K562 (cell line): ENCODE data around the gene ZBTB46. TPM values are rescaled to one million over a fixed set of nuclear protein-coding genes. Genes with fewer than 3 reads are reported as not detected.

Experiments used
- ATAC-seq: fragments of 200-7000 bp; cut with Tn5 transposase; 3 replicates; pipeline ENCODE4 v1.9.1; 2020; ENCODE audit warnings: moderate library complexity
- BruUV-seq: library from RNA; stranded (reverse); fragments of 400-500 nt; replicated peaks from 2 replicates; lab custom pipeline; 2021; lab: Mats Ljungman, UMichigan
- CTCF ChIA-PET: fragments of 300-600 bp; formaldehyde crosslinking; extraction: SDS; loops from one replicate; lab custom pipeline; 2021; ENCODE audit warnings: low intra/inter-chr PET ratio; lab: Yijun Ruan, JAX
- POLR2A ChIA-PET: fragments of 300-600, 350-650 bp; sonication (Branson Sonifier 250); formaldehyde crosslinking; extraction: SDS; loops from one replicate; lab custom pipeline; 2021; ENCODE audit warnings: antibody characterized with exemption, inconsistent platforms; lab: Yijun Ruan, JAX
- DNase-seq, 4 experiments: peaks; one replicate each; pipeline versions ENCODE4 v3.0.0 to v3.0.0-alpha.2; 2011 to 2018; ENCODE audit warnings: low spot score in 3 of 4, mixed read lengths in 3 of 4; ENCODE audit errors: extremely low read depth in 1 of 4
- FAIRE-seq: peaks from 2 replicates; lab custom pipeline; 2011; peaks lifted over from hg19 to GRCh38; lab: Jason Lieb, UNC
- H2AFZ ChIP-seq: 2 replicates; pipeline ENCODE4 v1.6.0; 2011; ENCODE audit warnings: low read depth, low read length, control low read depth, inconsistent platforms
- H3K27ac ChIP-seq: fragments of 200-600 bp; 3 replicates; pipeline ENCODE4 v1.8.0; 2011; ENCODE audit warnings: low read depth, mild to moderate bottlenecking, control low read depth, inconsistent platforms, low read length, moderate library complexity, mixed read lengths; ENCODE audit errors: extremely low read depth
- H3K27me3 ChIP-seq, 2 experiments: fragments of 300-600 bp in 1 of 2; 2 replicates in 1 of 2; 3 replicates in 1 of 2; pipeline versions ENCODE4 v1.6.0 to v1.8.0; 2011; ENCODE audit warnings: inconsistent platforms in 2 of 2, low read length in 2 of 2, mild to moderate bottlenecking in 1 of 2, mixed read lengths in 1 of 2, moderate library complexity in 1 of 2; ENCODE audit not compliant: control insufficient read depth in 2 of 2, insufficient read depth in 2 of 2
- H3K36me3 ChIP-seq: fragments of 300-600 bp; 3 replicates; pipeline ENCODE4 v1.8.0; 2011; ENCODE audit warnings: mild to moderate bottlenecking, low read length, inconsistent platforms; ENCODE audit not compliant: control insufficient read depth, insufficient read depth
- H3K4me1 ChIP-seq, 2 experiments: fragments of 200-600 bp in 1 of 2; replicated peaks in 1 of 2; 2 replicates in 1 of 2; 3 replicates in 1 of 2; pipeline versions ENCODE4 v1.5.1 to v1.8.0; 2011; ENCODE audit warnings: inconsistent platforms in 2 of 2, low read length in 2 of 2, mild to moderate bottlenecking in 1 of 2, mixed read lengths in 1 of 2, moderate library complexity in 1 of 2; ENCODE audit not compliant: control insufficient read depth in 2 of 2, insufficient read depth in 2 of 2
- H3K4me2 ChIP-seq: 2 replicates; pipeline ENCODE4 v1.6.1; 2011; ENCODE audit warnings: low read length, control low read depth, inconsistent platforms, mixed read lengths; ENCODE audit not compliant: insufficient read depth
- H3K4me3 ChIP-seq: fragments of 200-600 bp; sonication (generic), shearing (Covaris generic); 2 replicates; pipeline ENCODE4 v1.5.1; 2016; ENCODE audit warnings: control low read depth, inconsistent platforms
- H3K79me2 ChIP-seq: fragments of 200-600 bp; 3 replicates; pipeline ENCODE4 v1.8.0; 2011; ENCODE audit warnings: low read length, inconsistent platforms; ENCODE audit not compliant: control insufficient read depth, insufficient read depth
- H3K9ac ChIP-seq, 2 experiments: 2 replicates each; pipeline versions ENCODE4 v1.6.0 to v1.6.1; 2011; ENCODE audit warnings: low read depth in 2 of 2, low read length in 2 of 2, control low read depth in 1 of 2, inconsistent platforms in 1 of 2, mild to moderate bottlenecking in 1 of 2, mixed read lengths in 1 of 2; ENCODE audit not compliant: insufficient read depth in 1 of 2
- H3K9me1 ChIP-seq: one replicate; pipeline ENCODE4 v1.6.0; 2011; ENCODE audit warnings: inconsistent platforms, mild to moderate bottlenecking, low read length, moderate library complexity; ENCODE audit not compliant: control insufficient read depth, insufficient read depth
- H3K9me3 ChIP-seq: replicated peaks from 2 replicates; pipeline ENCODE4 v1.5.1; 2011; ENCODE audit warnings: low read depth, low read length, inconsistent platforms; ENCODE audit not compliant: control insufficient read depth, insufficient read depth
- H4K20me1 ChIP-seq: replicated peaks from 2 replicates; pipeline ENCODE4 v1.6.1; 2011; ENCODE audit warnings: low read length, inconsistent platforms, mixed read lengths; ENCODE audit not compliant: control insufficient read depth, insufficient read depth
- CBFB ChIP-seq: sonication (generic); formaldehyde crosslinking; IDR thresholded peaks from 2 replicates; pipeline ENCODE4 v1.4.0; 2020; ENCODE audit warnings: mild to moderate bottlenecking, missing genetic modification reagents
- DACH1 ChIP-seq: fragments of 450-650 bp; IDR thresholded peaks from 2 replicates; pipeline ENCODE4 v1.6.1; 2018; ENCODE audit not compliant: partially characterized antibody
- EGR1 ChIP-seq: fragments of 450-650 bp; conservative IDR thresholded peaks from 2 replicates; pipeline ENCODE4 v1.6.1; 2017; ENCODE audit warnings: mild to moderate bottlenecking
- GTF2B ChIP-seq: IDR thresholded peaks from 2 replicates; pipeline ENCODE4 v1.6.1; 2011; ENCODE audit not compliant: insufficient read length; ENCODE audit errors: extremely low read depth
- ILK ChIP-seq: fragments of 450-650 bp; IDR thresholded peaks from 2 replicates; pipeline ENCODE4 v1.6.1; 2016; ENCODE audit warnings: missing genetic modification characterization, low read depth, mild to moderate bottlenecking, missing compliant biosample characterization, moderate library complexity, borderline replicate concordance
- KDM1A ChIP-seq, 2 experiments: fragments of 450-650 bp; IDR thresholded peaks; 2 replicates each; pipeline ENCODE4 v1.6.1; 2016; ENCODE audit warnings: mild to moderate bottlenecking in 2 of 2
- KLF16 ChIP-seq: IDR thresholded peaks from 2 replicates; pipeline ENCODE4 v1.6.1; 2016; ENCODE audit warnings: antibody characterized with exemption
- KLF6 ChIP-seq: fragments of 250-450 bp; sonication (Bioruptor Pico); IDR thresholded peaks from 2 replicates; pipeline ENCODE4 v1.4.0; 2020; ENCODE audit warnings: mild to moderate bottlenecking, moderate library complexity, borderline replicate concordance
- MCM2 ChIP-seq: fragments of 450-650 bp; IDR thresholded peaks from 2 replicates; pipeline ENCODE4 v1.6.1; 2017; ENCODE audit warnings: low read depth, mild to moderate bottlenecking
- OTX1 ChIP-seq: fragments of 450-650 bp; formaldehyde crosslinking; IDR thresholded peaks from 2 replicates; pipeline ENCODE4 v1.4.0; 2022; ENCODE audit warnings: mild to moderate bottlenecking
- PHF21A ChIP-seq: fragments of 450-650 bp; IDR thresholded peaks from 2 replicates; pipeline ENCODE4 v1.6.1; 2017; ENCODE audit warnings: low read depth, borderline replicate concordance
- PPARD ChIP-seq: fragments of 250-450 bp; sonication (Bioruptor Pico); IDR thresholded peaks from 2 replicates; pipeline ENCODE4 v1.8.0; 2022; ENCODE audit warnings: inconsistent platforms, mild to moderate bottlenecking, moderate library complexity
- RB1 ChIP-seq: fragments of 450-650 bp; IDR thresholded peaks from 2 replicates; pipeline ENCODE4 v1.6.1; 2017; ENCODE audit warnings: low read depth, mild to moderate bottlenecking
- TCF3 ChIP-seq: sonication (generic); formaldehyde crosslinking; IDR thresholded peaks from 2 replicates; pipeline ENCODE4 v1.4.0; 2020; ENCODE audit warnings: mild to moderate bottlenecking, missing genetic modification reagents
- ZNF121 ChIP-seq: sonication (generic); formaldehyde crosslinking; conservative IDR thresholded peaks from 2 replicates; pipeline ENCODE4 v1.8.0; 2022; ENCODE audit warnings: missing genetic modification reagents
- WGBS: fragments of 100-300 bp; shearing (Covaris generic); methylation state at CpG from one replicate; pipeline ENCODE4 v1.1.6; 2016; ENCODE audit warnings: low coverage, mixed read lengths; ENCODE audit not compliant: insufficient coverage; ENCODE audit errors: missing lambda C conversion rate; 5-methylcytosine and 5-hydroxymethylcytosine counted together
- in situ Hi-C: fragments of 300-500 bp; cut with MboI; formaldehyde crosslinking; loops from 4 replicates; pipeline ENCODE4 v1.15.0; 2018; ENCODE audit warnings: inconsistent platforms, mixed read lengths
- intact Hi-C: fragments of 100-400 bp; cut with micrococcal nuclease; formaldehyde crosslinking; loops from 2 replicates; pipeline ENCODE4 v1.14.2; 2022
- polyA plus RNA-seq, 8 experiments: library from polyadenylated mRNA; depleted of rRNA in 4 of 8; stranded (reverse) in 5 of 8; unstranded in 3 of 8; fragments of >200 nt; fragmentation: Nextera tagmentation in 2 of 8; fragmentation: Illumina TruSeq in 1 of 8; extraction: Ambion mirVana in 2 of 8; extraction: Trizol in 1 of 8; gene quantifications; 2 replicates each; pipeline versions ENCODE4 v1.2.1 to v1.2.3, GENCODE V29; 2011 to 2014; ENCODE audit warnings: inconsistent platforms in 1 of 8, missing spikeins in 1 of 8
- total RNA-seq, 7 experiments: library from RNA; depleted of rRNA in 6 of 7; stranded (reverse); fragments of >200 nt in 6 of 7; fragmentation: Illumina TruSeq in 2 of 7; extraction: Trizol in 2 of 7; gene quantifications; 2 replicates each; pipeline versions ENCODE4 v1.2.1 to v1.2.3, GENCODE V29; 2011 to 2021; ENCODE audit warnings: low replicate concordance in 1 of 7
- TF ChIP-seq, protein P1 (sequence below): fragments of 250-450 bp; sonication (Bioruptor Pico); IDR thresholded peaks from 2 replicates; pipeline ENCODE4 v1.5.0; 2021
- TF ChIP-seq, protein P2 (sequence below): IDR thresholded peaks from 3 replicates; pipeline ENCODE4 v1.6.1; 2011; ENCODE audit warnings: borderline replicate concordance, mild to moderate bottlenecking; ENCODE audit not compliant: insufficient read length, insufficient read depth

Gene ZBTB46
- total and polyA plus RNA-seq, 9 of the 15 experiments (the other 6 are each of a cell fraction or from before 2014, with no cell fraction given), result 0.29 to 4.1 (median 1.1) TPM

DNA sequence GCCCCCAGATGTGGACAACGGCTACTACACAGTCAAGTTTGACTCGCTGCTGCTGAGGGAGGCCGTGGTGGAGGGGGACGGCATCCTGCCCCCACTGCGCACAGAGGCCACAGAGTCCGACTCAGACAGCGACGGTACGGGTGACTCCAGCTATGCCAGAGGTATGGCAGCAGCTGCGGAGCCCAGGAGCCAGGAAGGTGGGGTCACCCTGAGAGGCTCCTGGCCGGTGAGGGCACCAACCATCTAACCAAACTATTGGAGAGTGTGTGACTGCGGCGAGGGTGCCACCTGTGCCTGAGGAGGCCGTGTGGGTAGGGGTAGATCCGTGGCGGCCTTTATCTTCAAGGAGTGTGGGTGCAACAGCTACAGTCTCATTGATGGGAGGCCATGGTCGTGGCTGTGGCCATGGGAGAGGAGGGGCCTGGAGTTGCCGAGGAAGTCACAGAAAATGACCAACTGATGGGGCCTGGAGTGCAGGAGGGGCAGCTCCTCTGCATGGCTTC is 97.4 kb downstream of the ZBTB46 start:
- DNase-seq, result no peak
- H3K4me2 ChIP-seq, result no peak overlapping the region
- no peak overlapping the region for H3K4me3 ChIP-seq
- 0 out of 2 replicates have a peak, but pooled peaks cover 5% of the 10 kb centered on the region for H4K20me1 ChIP-seq
- no peak overlapping the region; a peak in 1 of 4 replicates for H3K9ac ChIP-seq
- no peak for FAIRE-seq
- H2AFZ ChIP-seq, result no peak overlapping the region
- H3K9me1 ChIP-seq, result no peaks in the 10 kb centered on the region
- ChIA-PET CTCF (no interaction called here), POLR2A (no interaction called here)
- no peak overlapping the region for H3K27ac ChIP-seq
- peaks cover 71% of the 10 kb centered on the region; the same call in 2 of the 3 replicates for H3K36me3 ChIP-seq
- peaks cover under 1 to 52% of the 10 kb centered on the region in 2 experiments; a peak in 3 of 5 replicates for H3K4me1 ChIP-seq
- peaks cover 4% of the 10 kb centered on the region for H3K9me3 ChIP-seq
- TF ChIP-seq ILK (no peak), GTF2B (no peak), OTX1 (CRISPR knock-in tag) (no peak), CBFB (CRISPR knock-in tag) (no peak), PHF21A (no peak), MCM2 (no peak), TCF3 (CRISPR knock-in tag) (no peak), KLF16 (no peak), DACH1 (no peak), RB1 (no peak), KLF6 (CRISPR knock-in tag) (no peak), ZNF121 (no peak), KDM1A (IDR thresholded peaks at IDR 0.05) (no peak), PPARD (CRISPR knock-in tag) (no peak), EGR1 (no peak)
- TF ChIP-seq, protein P1, sequence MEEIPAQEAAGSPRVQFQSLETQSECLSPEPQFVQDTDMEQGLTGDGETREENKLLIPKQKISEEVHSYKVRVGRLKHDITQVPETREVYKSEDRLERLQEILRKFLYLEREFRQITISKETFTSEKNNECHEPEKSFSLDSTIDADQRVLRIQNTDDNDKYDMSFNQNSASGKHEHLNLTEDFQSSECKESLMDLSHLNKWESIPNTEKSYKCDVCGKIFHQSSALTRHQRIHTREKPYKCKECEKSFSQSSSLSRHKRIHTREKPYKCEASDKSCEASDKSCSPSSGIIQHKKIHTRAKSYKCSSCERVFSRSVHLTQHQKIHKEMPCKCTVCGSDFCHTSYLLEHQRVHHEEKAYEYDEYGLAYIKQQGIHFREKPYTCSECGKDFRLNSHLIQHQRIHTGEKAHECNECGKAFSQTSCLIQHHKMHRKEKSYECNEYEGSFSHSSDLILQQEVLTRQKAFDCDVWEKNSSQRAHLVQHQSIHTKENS, result no peak
- TF ChIP-seq, protein P2, sequence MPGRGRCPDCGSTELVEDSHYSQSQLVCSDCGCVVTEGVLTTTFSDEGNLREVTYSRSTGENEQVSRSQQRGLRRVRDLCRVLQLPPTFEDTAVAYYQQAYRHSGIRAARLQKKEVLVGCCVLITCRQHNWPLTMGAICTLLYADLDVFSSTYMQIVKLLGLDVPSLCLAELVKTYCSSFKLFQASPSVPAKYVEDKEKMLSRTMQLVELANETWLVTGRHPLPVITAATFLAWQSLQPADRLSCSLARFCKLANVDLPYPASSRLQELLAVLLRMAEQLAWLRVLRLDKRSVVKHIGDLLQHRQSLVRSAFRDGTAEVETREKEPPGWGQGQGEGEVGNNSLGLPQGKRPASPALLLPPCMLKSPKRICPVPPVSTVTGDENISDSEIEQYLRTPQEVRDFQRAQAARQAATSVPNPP, result no peak
- H3K27me3 ChIP-seq, result no peaks in the 10 kb centered on the region
- BruUV-seq, result no TSS peak
- no peak for ATAC-seq
- intact Hi-C loops (no loop called here), in situ Hi-C loops (no loop called here)
- WGBS, result 88% methylated on average over 17 of the region's 18 CpGs
- H3K79me2 ChIP-seq, result peaks cover 23% of the 10 kb centered on the region
